Naive B cell (primary cell): ENCODE results near the gene HLA-DQB1. TPM values are rescaled to one million over a fixed set of nuclear protein-coding genes. Genes with fewer than 3 reads are reported as not detected.

Experiments used
- ATAC-seq, 2 donors: fragments of 150-1000 bp; cut with Tn5 transposase; 2 replicates each; pipeline ENCODE4 v1.10.0; 2021; ENCODE audit warnings: low read depth in 2 of 2, mild to moderate bottlenecking in 2 of 2, moderate library complexity in 2 of 2
- DNase-seq: peaks from one replicate; pipeline ENCODE4 v3.0.0; 2022
- H3K27ac Mint-ChIP-seq, 6 donors: one replicate each; pipeline ENCODE4 v1.8.0; 2020 to 2022; ENCODE audit warnings: mild to moderate bottlenecking in 6 of 6, mixed read lengths in 6 of 6, moderate library complexity in 5 of 6, inconsistent platforms in 2 of 6
- H3K27me3 Mint-ChIP-seq, 3 donors: one replicate each; pipeline ENCODE4 v1.8.0; 2021 to 2022; ENCODE audit warnings: mixed read lengths in 3 of 3, mild to moderate bottlenecking in 1 of 3
- H3K36me3 Mint-ChIP-seq, 2 donors: one replicate each; pipeline ENCODE4 v1.8.0; 2020 to 2022; ENCODE audit warnings: mixed read lengths in 2 of 2, inconsistent platforms in 1 of 2, mild to moderate bottlenecking in 1 of 2
- H3K4me1 Mint-ChIP-seq, 3 donors: one replicate each; pipeline ENCODE4 v1.8.0; 2020 to 2022; ENCODE audit warnings: mixed read lengths in 3 of 3, inconsistent platforms in 1 of 3, mild to moderate bottlenecking in 1 of 3, moderate library complexity in 1 of 3
- H3K4me3 Mint-ChIP-seq, 8 donors: one replicate each; pipeline ENCODE4 v1.8.0; 2020 to 2022; ENCODE audit warnings: mild to moderate bottlenecking in 8 of 8, mixed read lengths in 8 of 8, moderate library complexity in 8 of 8, inconsistent platforms in 2 of 8
- H3K9me3 Mint-ChIP-seq, 7 donors: one replicate each; pipeline ENCODE4 v1.8.0; 2020 to 2022; ENCODE audit warnings: mixed read lengths in 7 of 7, mild to moderate bottlenecking in 5 of 7, inconsistent platforms in 2 of 7, moderate library complexity in 1 of 7
- polyA plus RNA-seq, 6 donors: library from polyadenylated mRNA; unstranded; fragments of 300-500 nt; fragmentation: Illumina TruSeq; gene quantifications; one replicate each; pipeline ENCODE4 v1.2.3, GENCODE V29; 2021; ENCODE audit warnings: low read depth in 6 of 6

The HLA-DQB1 gene
- polyA plus RNA-seq, 6 donors from 2014 or later, result 140 to 2,258 (median 1,433) TPM

- DNase-seq (no peak), ATAC-seq (no peak)
- H3K27me3 Mint-ChIP-seq, result no peaks in the 10 kb centered on the region
- H3K36me3 Mint-ChIP-seq, result peaks cover 0 to 18% of the 10 kb centered on the region in 2 donors
- H3K9me3 Mint-ChIP-seq, result peaks cover 0 to 28% (median 13%) of the 10 kb centered on the region in 7 donors
- H3K27ac Mint-ChIP-seq, result peak overlapping the region; percentile 59 to 92 (median 76)
- H3K4me3 Mint-ChIP-seq, result peak overlapping the region in 2 of 8 donors; percentile 25 to 45
- peaks cover 33 to 45% (median 44%) of the 10 kb centered on the region in 3 donors for H3K4me1 Mint-ChIP-seq
Observed at GRCh38 chr6:32614366-32615081, 51.9 kb downstream of the HLA-DQB1 start.

DNA sequence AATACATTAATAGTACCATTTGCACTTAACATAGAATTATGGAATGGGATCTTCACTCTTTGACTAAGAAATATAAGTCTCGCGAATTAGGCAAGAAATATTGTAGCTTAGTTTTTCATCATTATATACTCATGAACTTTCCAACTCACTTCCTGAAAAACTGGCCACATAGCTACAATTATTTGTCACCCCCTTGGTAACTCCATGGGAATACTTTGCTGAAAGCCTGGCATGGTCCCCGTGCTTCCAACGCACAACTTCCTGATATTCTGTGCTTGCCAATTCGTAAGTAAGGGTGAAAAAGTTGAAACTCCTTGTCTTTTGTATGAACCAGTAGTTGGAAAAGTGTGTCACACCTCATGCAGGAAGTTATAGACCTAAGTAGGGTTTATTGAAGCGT lies 53.0 kb downstream of the HLA-DQB1 start:
- Mint-ChIP-seq H3K4me3 (no peak overlapping the region), H3K9me3 (peaks cover 0 to 28% (median 13%) of the 10 kb centered on the region in 7 donors), H3K27ac (peak overlapping the region in 5 of 6 donors; percentile 57 to 92 (median 89)), H3K27me3 (no peaks in the 10 kb centered on the region), H3K36me3 (peaks cover 0 to 13% of the 10 kb centered on the region in 2 donors), H3K4me1 (peaks cover 33 to 45% (median 39%) of the 10 kb centered on the region in 3 donors)
- no peak for DNase-seq
- no peak for ATAC-seq

DNA sequence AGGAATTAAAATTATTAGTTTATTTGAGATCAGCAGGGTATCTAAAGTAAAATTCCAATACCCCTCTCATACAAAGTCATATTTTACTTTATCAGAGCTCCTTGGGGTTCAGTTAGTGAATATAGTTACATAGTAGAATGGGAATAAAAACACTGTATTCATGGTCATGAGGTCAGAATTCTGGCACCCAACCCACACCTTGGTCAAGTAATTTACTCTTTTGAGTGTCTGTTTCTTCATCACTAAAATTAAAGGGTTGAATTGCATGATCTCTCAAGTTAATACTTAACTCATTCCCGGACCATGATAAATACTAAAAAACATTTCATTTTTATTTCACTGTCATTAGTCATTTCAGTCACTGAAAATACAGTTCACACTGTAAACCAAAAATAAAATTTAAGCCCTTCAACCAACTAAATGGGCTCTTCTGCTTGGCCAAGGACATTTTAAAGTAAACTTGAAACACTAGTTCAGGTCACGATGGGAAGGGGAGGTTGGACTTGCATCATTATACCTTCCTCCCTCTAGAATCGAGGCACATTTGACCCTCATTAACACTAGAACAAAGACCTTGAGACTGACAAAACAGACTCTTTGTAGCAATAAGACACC lies 55.7 kb downstream of the HLA-DQB1 start:
- no peak for DNase-seq
- Mint-ChIP-seq H3K4me3 (peak overlapping the region in 3 of 8 donors; percentile 7 to 47 (median 24)), H3K36me3 (peaks cover 0 to 7% of the 10 kb centered on the region in 2 donors), H3K27ac (no peak overlapping the region), H3K27me3 (no peaks in the 10 kb centered on the region), H3K9me3 (peaks cover 0 to 10% (median 4%) of the 10 kb centered on the region in 7 donors), H3K4me1 (peaks cover 30 to 52% (median 33%) of the 10 kb centered on the region in 3 donors)
- no peak for ATAC-seq

- ATAC-seq, result peak; percentile 77 to 78
- peaks cover 26 to 49% (median 32%) of the 10 kb centered on the region in 3 donors for H3K4me1 Mint-ChIP-seq
- H3K27ac Mint-ChIP-seq, result no peak overlapping the region
- peaks cover 0 to 7% of the 10 kb centered on the region in 2 donors for H3K36me3 Mint-ChIP-seq
- no peaks in the 10 kb centered on the region for H3K27me3 Mint-ChIP-seq
- peaks cover 0 to 7% (median 2%) of the 10 kb centered on the region in 7 donors for H3K9me3 Mint-ChIP-seq
- peak; percentile 89 for DNase-seq
- no peak overlapping the region for H3K4me3 Mint-ChIP-seq
Observed at GRCh38 chr6:32609731-32610640, 56.5 kb downstream of the HLA-DQB1 start.

Other genes with a start within 250 kb of the HLA-DQB1 start
- gene HLA-DRA, start 226.8 kb downstream of the HLA-DQB1 start, polyA plus RNA-seq, result over 10,000 TPM; 10,549 to 17,877 (median 15,091) TPM
- 1,000 to 10,000 TPM in 1 of 6 donors, 100 to 1,000 TPM in 2, 10 to 100 TPM in 3; 55.2 to 2,377 (median 210) TPM for gene HLA-DRB5, start 136.4 kb downstream of the HLA-DQB1 start, polyA plus RNA-seq
- gene HLA-DRB1, start 76.8 kb downstream of the HLA-DQB1 start, polyA plus RNA-seq, result 1,000 to 10,000 TPM; 2,451 to 5,170 (median 4,939) TPM
- gene HLA-DQA1, start 29.3 kb downstream of the HLA-DQB1 start, polyA plus RNA-seq, result 1,000 to 10,000 TPM in 2 of 6 donors, 100 to 1,000 TPM in 4; 309 to 1,253 (median 783) TPM
- 100 to 1,000 TPM in 3 of 6 donors, 10 to 100 TPM in 2, under 1 TPM in 1; 0.82 to 164 (median 101) TPM for gene HLA-DQA2, start 74.7 kb upstream of the HLA-DQB1 start, polyA plus RNA-seq
- 100 to 1,000 TPM in 2 of 6 donors, 10 to 100 TPM in 2, not detected in 2; 59.3 to 118 (median 92.8) TPM for gene HLA-DQB2, start 96.9 kb upstream of the HLA-DQB1 start, polyA plus RNA-seq
- 1,000 to 10,000 TPM in 1 of 6 donors, 100 to 1,000 TPM in 5; 669 to 1,199 (median 837) TPM for gene HLA-DOB, start 150.3 kb upstream of the HLA-DQB1 start, polyA plus RNA-seq
- 10 to 100 TPM; 18.2 to 33.0 (median 25.4) TPM for gene TAP2, start 172.1 kb upstream of the HLA-DQB1 start, polyA plus RNA-seq
- gene PSMB8, start 177.4 kb upstream of the HLA-DQB1 start, polyA plus RNA-seq, result 100 to 1,000 TPM; 297 to 462 (median 380) TPM
- 100 to 1,000 TPM; 106 to 215 (median 145) TPM for gene TAP1, start 187.0 kb upstream of the HLA-DQB1 start, polyA plus RNA-seq
- gene PSMB9, start 187.5 kb upstream of the HLA-DQB1 start, polyA plus RNA-seq, result 100 to 1,000 TPM; 347 to 677 (median 445) TPM